SU-DHL-6 (cell line): ENCODE results near the gene RBM28.

Experiments used
- H2AFZ ChIP-seq: fragments of 200-600 bp; sonication (generic); 2 replicates; pipeline ENCODE4 v1.6.1; 2014; ENCODE audit warnings: low read depth, mild to moderate bottlenecking, moderate library complexity, mixed read lengths, antibody characterized with exemption, low read length; ENCODE audit not compliant: severe bottlenecking
- H3F3A ChIP-seq: fragments of 200-600 bp; shearing (Covaris generic); 2 replicates; pipeline ENCODE4 v1.6.0; 2016; ENCODE audit warnings: antibody characterized with exemption, mild to moderate bottlenecking; ENCODE audit not compliant: insufficient read depth
- H3K27ac ChIP-seq: fragments of 200-600 bp; sonication (generic); 2 replicates; pipeline ENCODE4 v1.5.1; 2016; ENCODE audit warnings: low read depth, mild to moderate bottlenecking, low read length, moderate library complexity, mixed read lengths
- H3K27me3 ChIP-seq: fragments of 200-600 bp; sonication (generic), shearing (Covaris generic); 2 replicates; pipeline ENCODE4 v1.6.0; 2014; ENCODE audit warnings: mild to moderate bottlenecking, low read length
- H3K36me3 ChIP-seq: fragments of 200-600 bp; sonication (generic); 2 replicates; pipeline ENCODE4 v1.6.1; 2014; ENCODE audit warnings: mild to moderate bottlenecking, low read length, mixed read lengths
- H3K4me2 ChIP-seq: fragments of 300-600, 200-600 bp; shearing (Covaris generic), sonication (generic); 2 replicates; pipeline ENCODE4 v1.6.0; 2014; ENCODE audit warnings: low read length, low read depth, mild to moderate bottlenecking; ENCODE audit not compliant: poor library complexity, severe bottlenecking
- H3K4me3 ChIP-seq: fragments of 200-600 bp; sonication (generic); 2 replicates; pipeline ENCODE4 v1.5.1; 2014; ENCODE audit warnings: antibody characterized with exemption, low read length, mild to moderate bottlenecking, mixed read lengths; ENCODE audit not compliant: insufficient read depth, poor library complexity, severe bottlenecking
- H3K79me2 ChIP-seq: fragments of 200-600 bp; sonication (generic); 2 replicates; pipeline ENCODE4 v1.6.1; 2014; ENCODE audit warnings: mild to moderate bottlenecking, low read length, moderate library complexity; ENCODE audit not compliant: insufficient read depth
- H3K9ac ChIP-seq: fragments of 200-600 bp; sonication (generic); 2 replicates; pipeline ENCODE4 v1.7.0; 2014; ENCODE audit warnings: mild to moderate bottlenecking, low read length
- H3K9me2 ChIP-seq: fragments of 200-600 bp; sonication (generic); replicated peaks from 2 replicates; pipeline ENCODE4 v1.6.1; 2014; ENCODE audit warnings: low read length; ENCODE audit not compliant: insufficient read depth
- H3K9me3 ChIP-seq: fragments of 200-600 bp; sonication (generic); 2 replicates; pipeline ENCODE4 v1.6.1; 2014; ENCODE audit warnings: low read length, mixed read lengths; ENCODE audit not compliant: insufficient read depth
- H4K20me1 ChIP-seq: fragments of 200-600 bp; sonication (generic); 2 replicates; pipeline ENCODE4 v1.6.1; 2014; ENCODE audit warnings: low read depth, mild to moderate bottlenecking, antibody characterized with exemption, low read length, moderate library complexity, mixed read lengths
- CTCF ChIP-seq: fragments of 200-600 bp; sonication (generic); IDR thresholded peaks from one replicate; pipeline ENCODE4 v1.5.1; 2017; ENCODE audit warnings: antibody characterized with exemption, mild to moderate bottlenecking, low read length, moderate library complexity; ENCODE audit not compliant: insufficient read depth, poor library complexity, severe bottlenecking
- EZH2phosphoT487 ChIP-seq: fragments of 200-600 bp; sonication (generic), shearing (Covaris generic); conservative IDR thresholded peaks from 2 replicates; pipeline ENCODE4 v1.6.1; 2018; ENCODE audit warnings: mild to moderate bottlenecking, antibody characterized with exemption, low read length, moderate library complexity, mixed read lengths

The RBM28 gene

GRCh38 chr7:128361411-128362379, 18.0 kb upstream of the RBM28 start, which contains the start of gene PRRT4:
Gene PRRT4 (minus strand): TSS chr7:128361690.
- H3K27me3 ChIP-seq, result no peaks in the 10 kb centered on the region
- H4K20me1 ChIP-seq, result no peaks in the 10 kb centered on the region
- H3K9ac ChIP-seq, result peak within 1 kb of the TSS; percentile 45; the same call in 1 of the 2 replicates
- 0 out of 2 replicates have a peak, but pooled peaks have one; percentile 19 for TF ChIP-seq EZH2phosphoT487
- TF ChIP-seq CTCF, result no peak
- no peaks in the 10 kb centered on the region for H3K79me2 ChIP-seq
- H3K36me3 ChIP-seq, result no peaks in the 10 kb centered on the region
- no peaks in the 10 kb centered on the region for H3K9me2 ChIP-seq
- H3F3A ChIP-seq, result no peaks in the 10 kb centered on the region
- H3K4me2 ChIP-seq, result peak within 1 kb of the TSS; percentile 57
- no peak within 1 kb of the TSS for H3K27ac ChIP-seq
- no peaks in the 10 kb centered on the region for H3K9me3 ChIP-seq
- peak within 1 kb of the TSS; percentile 49 for H3K4me3 ChIP-seq
- peak within 1 kb of the TSS; percentile 82 for H2AFZ ChIP-seq

- TF ChIP-seq EZH2phosphoT487, result no peak
- TF ChIP-seq CTCF, result no peak
- Histone ChIP-seq H3F3A (no peaks in the 10 kb centered on the region), H2AFZ (no peak overlapping the region), H3K79me2 (no peaks in the 10 kb centered on the region), H3K4me2 (no peak overlapping the region), H3K9ac (no peak overlapping the region), H4K20me1 (no peaks in the 10 kb centered on the region), H3K9me2 (no peaks in the 10 kb centered on the region), H3K9me3 (no peaks in the 10 kb centered on the region), H3K36me3 (no peaks in the 10 kb centered on the region), H3K27ac (no peak overlapping the region), H3K4me3 (no peak overlapping the region), H3K27me3 (no peaks in the 10 kb centered on the region)
These were observed 16.6 kb upstream of the RBM28 start for GRCh38 chr7:128360359-128360678.

- Histone ChIP-seq H3K4me3 (no peak overlapping the region), H3K36me3 (no peaks in the 10 kb centered on the region), H3K27me3 (no peaks in the 10 kb centered on the region)
These were observed 16.2 kb upstream of the RBM28 start for GRCh38 chr7:128359939-128360338.

More at GRCh38 chr7:128359939-128360338, 16.2 kb upstream of the RBM28 start:
- no peak overlapping the region for H3K9ac ChIP-seq
- no peak for TF ChIP-seq EZH2phosphoT487
- TF ChIP-seq CTCF, result no peak
- H3F3A ChIP-seq, result no peaks in the 10 kb centered on the region
- no peaks in the 10 kb centered on the region for H3K79me2 ChIP-seq
- H4K20me1 ChIP-seq, result no peaks in the 10 kb centered on the region
- H3K27ac ChIP-seq, result no peak overlapping the region
- no peaks in the 10 kb centered on the region for H3K9me3 ChIP-seq
- no peaks in the 10 kb centered on the region for H3K9me2 ChIP-seq
- H2AFZ ChIP-seq, result no peak overlapping the region
- H3K4me2 ChIP-seq, result no peak overlapping the region
